OCI-LY7 (cell line): Measurements from ENCODE around the gene NTHL1. TPM values are rescaled to one million over a fixed set of nuclear protein-coding genes. Genes with fewer than 3 reads are reported as not detected.

Source experiments
- BruUV-seq: library from RNA; stranded (reverse); fragments of 400-500 nt; replicated peaks from 2 replicates; lab custom pipeline; 2021; lab: Mats Ljungman, UMichigan
- CTCF ChIA-PET: fragments of 300-600 bp; sonication (Branson Sonifier 250); formaldehyde crosslinking; loops from one replicate; lab custom pipeline; 2022; ENCODE audit warnings: antibody characterized with exemption; ENCODE audit not compliant: unreplicated experiment; lab: Charles Lee
- POLR2A ChIA-PET: fragments of 300-600 bp; sonication (Branson Sonifier 250); formaldehyde crosslinking; loops from one replicate; lab custom pipeline; 2022; ENCODE audit warnings: antibody characterized with exemption; lab: Charles Lee
- DNase-seq: peaks from one replicate; pipeline ENCODE4 v3.0.0-alpha.2; 2015; ENCODE audit warnings: low spot score
- H2AFZ ChIP-seq: fragments of 200-600 bp; sonication (generic), shearing (Covaris generic); 2 replicates; pipeline ENCODE4 v1.6.1; 2014; ENCODE audit warnings: mild to moderate bottlenecking, antibody characterized with exemption, low read length, moderate library complexity
- H3K27ac ChIP-seq: fragments of 200-600 bp; sonication (generic); 2 replicates; pipeline ENCODE4 v1.5.1; 2014; ENCODE audit warnings: mixed run types, low read depth, mild to moderate bottlenecking, moderate library complexity, low read length, inconsistent platforms; ENCODE audit not compliant: poor library complexity, severe bottlenecking
- H3K36me3 ChIP-seq: fragments of 200-600 bp; sonication (generic); 2 replicates; pipeline ENCODE4 v1.6.1; 2014; ENCODE audit warnings: mild to moderate bottlenecking, antibody characterized with exemption, low read length, moderate library complexity, mixed read lengths; ENCODE audit not compliant: insufficient read depth
- H3K4me1 ChIP-seq: fragments of 200-600 bp; sonication (generic); 2 replicates; pipeline ENCODE4 v1.5.1; 2014; ENCODE audit warnings: mild to moderate bottlenecking, low read length; ENCODE audit not compliant: insufficient read depth, poor library complexity, severe bottlenecking
- H3K4me2 ChIP-seq: fragments of 200-600 bp; sonication (generic); 2 replicates; pipeline ENCODE4 v1.6.1; 2014; ENCODE audit warnings: mild to moderate bottlenecking, low read length
- H3K4me3 ChIP-seq: fragments of 200-600 bp; sonication (generic); 2 replicates; pipeline ENCODE4 v1.5.1; 2014; ENCODE audit warnings: mild to moderate bottlenecking, low read depth, low read length; ENCODE audit not compliant: poor library complexity, severe bottlenecking
- H3K79me2 ChIP-seq: fragments of 200-600 bp; sonication (generic); 2 replicates; pipeline ENCODE4 v1.6.1; 2016; ENCODE audit warnings: low read depth, mild to moderate bottlenecking, low read length, moderate library complexity, mixed read lengths; ENCODE audit not compliant: insufficient read depth
- H3K9me2 ChIP-seq: fragments of 200-600 bp; sonication (generic); 2 replicates; pipeline ENCODE4 v1.6.1; 2016; ENCODE audit warnings: mild to moderate bottlenecking, low read length, mixed read lengths; ENCODE audit not compliant: insufficient read depth
- H3K9me3 ChIP-seq: fragments of 200-600 bp; sonication (generic); 2 replicates; pipeline ENCODE4 v1.6.1; 2014; ENCODE audit warnings: mild to moderate bottlenecking, mixed run types, low read length, mixed read lengths
- H4K20me1 ChIP-seq: fragments of 200-600 bp; sonication (generic); 2 replicates; pipeline ENCODE4 v1.6.1; 2014; ENCODE audit warnings: mild to moderate bottlenecking, antibody characterized with exemption, low read length, moderate library complexity, mixed read lengths; ENCODE audit not compliant: insufficient read depth
- EZH2phosphoT487 ChIP-seq: fragments of 200-600 bp; sonication (generic); IDR thresholded peaks from 2 replicates; pipeline ENCODE4 v1.6.1; 2018; ENCODE audit warnings: low read depth, borderline replicate concordance, mild to moderate bottlenecking, mixed run types, antibody characterized with exemption, low read length, moderate library complexity, mixed read lengths
- intact Hi-C: fragments of 100-400 bp; cut with micrococcal nuclease; formaldehyde crosslinking; loops from one replicate; pipeline ENCODE4 v1.10.0; 2022; ENCODE audit not compliant: unreplicated experiment
- total RNA-seq, 2 experiments: library from RNA; depleted of rRNA in 1 of 2; stranded (reverse); fragments of >200 nt in 1 of 2; shearing (Covaris generic) in 1 of 2; gene quantifications; 2 replicates each; pipeline ENCODE4 v1.2.3, GENCODE V29; 2014 to 2022
- TF ChIP-seq, protein P1 (sequence below): fragments of 200-600 bp; sonication (generic); conservative IDR thresholded peaks from 2 replicates; pipeline ENCODE4 v1.5.1; 2014; ENCODE audit warnings: mild to moderate bottlenecking, antibody characterized with exemption, low read length, moderate library complexity, mixed read lengths

NTHL1 gene
- total RNA-seq, 2 experiments from 2014 or later = 51.5 to 56.2 TPM

DNA sequence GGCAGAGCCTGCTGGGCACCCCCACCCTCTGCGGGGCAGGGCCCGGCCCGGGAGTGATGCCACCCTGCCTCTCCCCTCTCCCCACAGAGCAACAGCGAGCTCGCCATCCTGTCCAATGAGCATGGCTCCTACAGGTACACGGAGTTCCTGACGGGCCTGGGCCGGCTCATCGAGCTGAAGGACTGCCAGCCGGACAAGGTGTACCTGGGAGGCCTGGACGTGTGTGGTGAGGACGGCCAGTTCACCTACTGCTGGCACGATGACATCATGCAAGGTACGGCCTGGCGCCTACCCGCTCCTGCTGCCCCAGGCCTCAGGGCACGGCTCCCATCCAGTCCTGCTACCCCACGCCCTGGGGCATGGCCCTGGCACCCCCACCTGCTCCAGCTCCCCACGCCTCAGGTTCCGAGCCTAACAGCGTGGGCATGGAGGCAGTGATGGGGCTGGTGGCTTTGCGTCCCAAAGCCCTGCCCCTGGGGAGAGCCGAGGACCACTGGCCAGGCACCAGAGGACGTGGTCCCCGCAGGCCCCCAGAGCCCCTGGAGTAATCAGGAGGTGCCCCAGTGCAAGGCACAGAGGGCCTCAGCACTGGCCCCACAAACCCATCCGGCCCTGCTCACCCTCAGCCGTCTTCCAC is 38.6 kb upstream of the NTHL1 start:
- H3K4me1 ChIP-seq = peaks cover 6% of the 10 kb centered on the region
- no peaks in the 10 kb centered on the region for H3K79me2 ChIP-seq
- H3K36me3 ChIP-seq = peaks cover 52% of the 10 kb centered on the region; the same call in 1 of the 2 replicates
- TF ChIP-seq, protein P1, sequence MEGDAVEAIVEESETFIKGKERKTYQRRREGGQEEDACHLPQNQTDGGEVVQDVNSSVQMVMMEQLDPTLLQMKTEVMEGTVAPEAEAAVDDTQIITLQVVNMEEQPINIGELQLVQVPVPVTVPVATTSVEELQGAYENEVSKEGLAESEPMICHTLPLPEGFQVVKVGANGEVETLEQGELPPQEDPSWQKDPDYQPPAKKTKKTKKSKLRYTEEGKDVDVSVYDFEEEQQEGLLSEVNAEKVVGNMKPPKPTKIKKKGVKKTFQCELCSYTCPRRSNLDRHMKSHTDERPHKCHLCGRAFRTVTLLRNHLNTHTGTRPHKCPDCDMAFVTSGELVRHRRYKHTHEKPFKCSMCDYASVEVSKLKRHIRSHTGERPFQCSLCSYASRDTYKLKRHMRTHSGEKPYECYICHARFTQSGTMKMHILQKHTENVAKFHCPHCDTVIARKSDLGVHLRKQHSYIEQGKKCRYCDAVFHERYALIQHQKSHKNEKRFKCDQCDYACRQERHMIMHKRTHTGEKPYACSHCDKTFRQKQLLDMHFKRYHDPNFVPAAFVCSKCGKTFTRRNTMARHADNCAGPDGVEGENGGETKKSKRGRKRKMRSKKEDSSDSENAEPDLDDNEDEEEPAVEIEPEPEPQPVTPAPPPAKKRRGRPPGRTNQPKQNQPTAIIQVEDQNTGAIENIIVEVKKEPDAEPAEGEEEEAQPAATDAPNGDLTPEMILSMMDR = no peak
- no peak for TF ChIP-seq EZH2phosphoT487
- ChIA-PET POLR2A (no interaction called here), CTCF (no interaction called here)
- H3K9me2 ChIP-seq = no peaks in the 10 kb centered on the region
- H3K9me3 ChIP-seq = no peaks in the 10 kb centered on the region
- H3K27ac ChIP-seq = no peak overlapping the region
- H3K4me2 ChIP-seq = no peak overlapping the region
- H2AFZ ChIP-seq = no peak overlapping the region
- H4K20me1 ChIP-seq = no peaks in the 10 kb centered on the region
- H3K4me3 ChIP-seq = no peak overlapping the region
- DNase-seq = no peak
- no TSS peak for BruUV-seq
- intact Hi-C loops = no loop called here

DNA sequence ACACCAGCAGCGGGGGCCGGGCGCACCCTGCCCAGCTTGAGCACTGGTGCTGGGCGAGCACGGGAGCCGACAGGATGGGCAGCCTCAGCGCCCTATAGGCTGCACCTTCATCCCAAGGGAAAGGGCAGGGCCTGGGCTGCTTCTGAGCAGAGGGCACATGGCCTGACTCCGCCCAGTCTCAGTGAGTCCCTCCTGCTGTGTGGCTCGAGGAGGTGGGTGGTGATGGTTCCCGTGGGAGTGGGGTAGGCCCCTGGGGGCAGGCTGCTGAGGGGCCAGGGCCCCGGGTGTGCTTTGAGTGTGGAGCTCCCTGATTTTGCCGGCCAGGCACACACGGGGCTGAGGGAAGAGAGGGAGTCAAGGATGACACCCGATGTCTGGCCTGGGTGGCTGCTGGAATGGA is 38.0 kb upstream of the NTHL1 start:
- Histone ChIP-seq H3K4me3 (no peak overlapping the region), H3K79me2 (no peaks in the 10 kb centered on the region), H4K20me1 (no peaks in the 10 kb centered on the region), H3K36me3 (peaks cover 50% of the 10 kb centered on the region; the same call in 1 of the 2 replicates), H2AFZ (no peak overlapping the region), H3K9me2 (no peaks in the 10 kb centered on the region), H3K9me3 (no peaks in the 10 kb centered on the region), H3K27ac (no peak overlapping the region), H3K4me2 (no peak overlapping the region), H3K4me1 (peaks cover 6% of the 10 kb centered on the region)
- BruUV-seq = no TSS peak
- POLR2A ChIA-PET = no interaction called here
- no peak for DNase-seq
- no peak for TF ChIP-seq EZH2phosphoT487
- TF ChIP-seq, protein P1 = no peak
- CTCF ChIA-PET = no interaction called here
- intact Hi-C loops = no loop called here

DNA sequence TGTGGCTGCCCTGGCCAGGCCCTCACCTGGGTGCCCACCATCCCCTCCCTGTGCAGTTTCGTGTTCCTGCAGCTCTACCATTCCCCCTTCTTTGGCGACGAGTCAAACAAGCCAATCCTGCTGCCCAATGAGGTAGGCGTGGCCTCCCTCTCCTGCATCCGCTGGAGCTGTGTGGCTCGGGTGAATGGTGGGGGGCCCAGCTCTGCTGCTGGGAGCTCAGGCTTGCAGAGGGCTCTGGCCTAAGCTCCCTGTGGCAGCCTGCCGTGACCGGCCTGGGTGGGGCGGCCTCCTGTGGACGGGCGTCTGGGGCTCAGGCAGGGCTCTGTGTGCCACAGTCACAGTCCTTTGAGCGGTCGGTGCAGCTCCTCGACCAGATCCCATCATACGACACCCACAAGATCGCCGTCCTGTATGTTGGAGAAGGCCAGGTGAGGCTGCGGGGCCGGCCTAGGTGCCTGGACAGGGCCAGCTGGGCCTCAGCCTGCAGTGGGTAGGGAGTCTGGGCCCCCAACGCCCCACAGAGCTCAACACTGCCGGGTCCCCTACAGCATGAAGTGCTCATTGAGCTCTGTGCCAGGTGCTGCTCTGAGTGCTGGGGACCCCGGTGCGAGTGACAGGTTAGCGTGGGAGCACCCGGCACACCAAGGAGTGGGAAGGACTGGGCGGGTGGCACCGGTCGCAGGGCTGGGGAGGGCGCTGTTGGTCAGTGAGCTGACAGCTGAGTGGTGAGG is 37.4 kb upstream of the NTHL1 start:
- TF ChIP-seq, protein P1 = no peak
- TF ChIP-seq EZH2phosphoT487 = no peak
- Histone ChIP-seq H4K20me1 (no peaks in the 10 kb centered on the region), H3K4me3 (no peak overlapping the region), H2AFZ (no peak overlapping the region), H3K9me3 (no peaks in the 10 kb centered on the region), H3K4me2 (no peak overlapping the region), H3K9me2 (no peaks in the 10 kb centered on the region), H3K4me1 (peaks cover 6% of the 10 kb centered on the region), H3K79me2 (no peaks in the 10 kb centered on the region), H3K27ac (no peak overlapping the region), H3K36me3 (peaks cover 44% of the 10 kb centered on the region; the same call in 1 of the 2 replicates)
- DNase-seq = no peak
- BruUV-seq = no TSS peak
- intact Hi-C loops = no loop called here
- ChIA-PET CTCF (no interaction called here), POLR2A (no interaction called here)
